OCI-LY7 (cell line): ENCODE measurements around the gene GTSE1. TPM values are rescaled to one million over a fixed set of nuclear protein-coding genes. Genes with fewer than 3 reads are reported as not detected.

ENCODE experiments used
- BruUV-seq: library from RNA; stranded (reverse); fragments of 400-500 nt; replicated peaks from 2 replicates; lab custom pipeline; 2021; lab: Mats Ljungman, UMichigan
- CTCF ChIA-PET: fragments of 300-600 bp; sonication (Branson Sonifier 250); formaldehyde crosslinking; loops from one replicate; lab custom pipeline; 2022; ENCODE audit warnings: antibody characterized with exemption; ENCODE audit not compliant: unreplicated experiment; lab: Charles Lee
- POLR2A ChIA-PET: fragments of 300-600 bp; sonication (Branson Sonifier 250); formaldehyde crosslinking; loops from one replicate; lab custom pipeline; 2022; ENCODE audit warnings: antibody characterized with exemption; lab: Charles Lee
- DNase-seq: peaks from one replicate; pipeline ENCODE4 v3.0.0-alpha.2; 2015; ENCODE audit warnings: low spot score
- H2AFZ ChIP-seq: fragments of 200-600 bp; sonication (generic), shearing (Covaris generic); 2 replicates; pipeline ENCODE4 v1.6.1; 2014; ENCODE audit warnings: mild to moderate bottlenecking, antibody characterized with exemption, low read length, moderate library complexity
- H3K27ac ChIP-seq: fragments of 200-600 bp; sonication (generic); 2 replicates; pipeline ENCODE4 v1.5.1; 2014; ENCODE audit warnings: mixed run types, low read depth, mild to moderate bottlenecking, moderate library complexity, low read length, inconsistent platforms; ENCODE audit not compliant: poor library complexity, severe bottlenecking
- H3K36me3 ChIP-seq: fragments of 200-600 bp; sonication (generic); 2 replicates; pipeline ENCODE4 v1.6.1; 2014; ENCODE audit warnings: mild to moderate bottlenecking, antibody characterized with exemption, low read length, moderate library complexity, mixed read lengths; ENCODE audit not compliant: insufficient read depth
- H3K4me1 ChIP-seq: fragments of 200-600 bp; sonication (generic); 2 replicates; pipeline ENCODE4 v1.5.1; 2014; ENCODE audit warnings: mild to moderate bottlenecking, low read length; ENCODE audit not compliant: insufficient read depth, poor library complexity, severe bottlenecking
- H3K4me2 ChIP-seq: fragments of 200-600 bp; sonication (generic); 2 replicates; pipeline ENCODE4 v1.6.1; 2014; ENCODE audit warnings: mild to moderate bottlenecking, low read length
- H3K4me3 ChIP-seq: fragments of 200-600 bp; sonication (generic); 2 replicates; pipeline ENCODE4 v1.5.1; 2014; ENCODE audit warnings: mild to moderate bottlenecking, low read depth, low read length; ENCODE audit not compliant: poor library complexity, severe bottlenecking
- H3K79me2 ChIP-seq: fragments of 200-600 bp; sonication (generic); 2 replicates; pipeline ENCODE4 v1.6.1; 2016; ENCODE audit warnings: low read depth, mild to moderate bottlenecking, low read length, moderate library complexity, mixed read lengths; ENCODE audit not compliant: insufficient read depth
- H3K9me2 ChIP-seq: fragments of 200-600 bp; sonication (generic); 2 replicates; pipeline ENCODE4 v1.6.1; 2016; ENCODE audit warnings: mild to moderate bottlenecking, low read length, mixed read lengths; ENCODE audit not compliant: insufficient read depth
- H3K9me3 ChIP-seq: fragments of 200-600 bp; sonication (generic); 2 replicates; pipeline ENCODE4 v1.6.1; 2014; ENCODE audit warnings: mild to moderate bottlenecking, mixed run types, low read length, mixed read lengths
- H4K20me1 ChIP-seq: fragments of 200-600 bp; sonication (generic); 2 replicates; pipeline ENCODE4 v1.6.1; 2014; ENCODE audit warnings: mild to moderate bottlenecking, antibody characterized with exemption, low read length, moderate library complexity, mixed read lengths; ENCODE audit not compliant: insufficient read depth
- EZH2phosphoT487 ChIP-seq: fragments of 200-600 bp; sonication (generic); IDR thresholded peaks from 2 replicates; pipeline ENCODE4 v1.6.1; 2018; ENCODE audit warnings: low read depth, borderline replicate concordance, mild to moderate bottlenecking, mixed run types, antibody characterized with exemption, low read length, moderate library complexity, mixed read lengths
- intact Hi-C: fragments of 100-400 bp; cut with micrococcal nuclease; formaldehyde crosslinking; loops from one replicate; pipeline ENCODE4 v1.10.0; 2022; ENCODE audit not compliant: unreplicated experiment
- total RNA-seq, 2 experiments: library from RNA; depleted of rRNA in 1 of 2; stranded (reverse); fragments of >200 nt in 1 of 2; shearing (Covaris generic) in 1 of 2; gene quantifications; 2 replicates each; pipeline ENCODE4 v1.2.3, GENCODE V29; 2014 to 2022
- TF ChIP-seq, protein P1 (sequence below): fragments of 200-600 bp; sonication (generic); conservative IDR thresholded peaks from 2 replicates; pipeline ENCODE4 v1.5.1; 2014; ENCODE audit warnings: mild to moderate bottlenecking, antibody characterized with exemption, low read length, moderate library complexity, mixed read lengths

GTSE1 gene
- total RNA-seq, 2 experiments from 2014 or later: 54.7 to 109 TPM

DNA sequence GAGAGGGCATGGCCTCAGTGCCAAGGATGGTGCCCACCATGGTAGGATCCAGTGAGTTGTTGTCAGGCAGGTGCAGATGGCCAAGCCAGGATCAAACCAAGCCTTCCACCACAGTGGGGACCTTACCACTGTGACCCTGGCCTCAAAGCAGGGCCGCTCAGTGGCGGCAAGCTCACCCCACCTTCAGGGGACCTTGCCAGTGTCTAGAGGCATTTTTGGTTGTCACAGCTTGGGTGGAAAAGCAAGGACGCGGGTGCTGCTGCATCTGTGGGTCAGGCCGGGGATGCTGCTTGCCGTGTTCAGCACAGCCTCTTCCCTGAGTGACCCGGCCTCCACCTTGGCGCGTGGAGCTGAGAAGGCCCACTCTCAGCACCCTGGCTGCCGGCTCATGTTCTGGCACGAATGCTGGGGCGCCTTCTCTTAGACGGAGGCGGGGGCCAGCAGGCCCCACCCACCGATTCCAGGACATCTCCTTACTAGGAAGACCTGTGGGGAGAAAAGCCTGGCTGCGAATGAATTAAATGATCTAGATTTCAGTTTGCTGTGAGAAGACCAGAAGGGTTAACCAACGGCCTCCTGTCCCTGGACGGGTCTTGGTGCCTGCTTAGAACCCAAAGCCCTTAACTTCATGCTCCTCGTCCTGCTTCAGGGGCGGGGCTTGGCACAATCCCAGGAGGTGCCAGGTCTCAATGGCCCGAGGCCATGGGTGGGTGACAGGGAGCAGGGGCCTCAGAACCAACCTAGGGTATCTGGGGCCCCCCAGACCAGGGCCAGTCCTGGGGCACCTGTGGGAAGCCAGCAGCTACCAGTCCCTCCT, 57.7 kb downstream of the GTSE1 start:
- 0 out of 2 replicates have a peak, but pooled peaks cover 5% of the 10 kb centered on the region for H4K20me1 ChIP-seq
- BruUV-seq: no TSS peak
- TF ChIP-seq, protein P1, sequence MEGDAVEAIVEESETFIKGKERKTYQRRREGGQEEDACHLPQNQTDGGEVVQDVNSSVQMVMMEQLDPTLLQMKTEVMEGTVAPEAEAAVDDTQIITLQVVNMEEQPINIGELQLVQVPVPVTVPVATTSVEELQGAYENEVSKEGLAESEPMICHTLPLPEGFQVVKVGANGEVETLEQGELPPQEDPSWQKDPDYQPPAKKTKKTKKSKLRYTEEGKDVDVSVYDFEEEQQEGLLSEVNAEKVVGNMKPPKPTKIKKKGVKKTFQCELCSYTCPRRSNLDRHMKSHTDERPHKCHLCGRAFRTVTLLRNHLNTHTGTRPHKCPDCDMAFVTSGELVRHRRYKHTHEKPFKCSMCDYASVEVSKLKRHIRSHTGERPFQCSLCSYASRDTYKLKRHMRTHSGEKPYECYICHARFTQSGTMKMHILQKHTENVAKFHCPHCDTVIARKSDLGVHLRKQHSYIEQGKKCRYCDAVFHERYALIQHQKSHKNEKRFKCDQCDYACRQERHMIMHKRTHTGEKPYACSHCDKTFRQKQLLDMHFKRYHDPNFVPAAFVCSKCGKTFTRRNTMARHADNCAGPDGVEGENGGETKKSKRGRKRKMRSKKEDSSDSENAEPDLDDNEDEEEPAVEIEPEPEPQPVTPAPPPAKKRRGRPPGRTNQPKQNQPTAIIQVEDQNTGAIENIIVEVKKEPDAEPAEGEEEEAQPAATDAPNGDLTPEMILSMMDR: no peak
- no peak for TF ChIP-seq EZH2phosphoT487
- H3K4me2 ChIP-seq: no peak overlapping the region
- no peak for DNase-seq
- no peak overlapping the region for H3K4me3 ChIP-seq
- no peaks in the 10 kb centered on the region for H3K9me3 ChIP-seq
- no peaks in the 10 kb centered on the region for H3K9me2 ChIP-seq
- CTCF ChIA-PET: no interaction called here
- no peaks in the 10 kb centered on the region for H3K79me2 ChIP-seq
- H3K27ac ChIP-seq: no peak overlapping the region
- POLR2A ChIA-PET: no interaction called here
- peaks cover 75% of the 10 kb centered on the region for H3K36me3 ChIP-seq
- no peak overlapping the region for H2AFZ ChIP-seq
- intact Hi-C loops: no loop called here
- H3K4me1 ChIP-seq: no peaks in the 10 kb centered on the region

DNA sequence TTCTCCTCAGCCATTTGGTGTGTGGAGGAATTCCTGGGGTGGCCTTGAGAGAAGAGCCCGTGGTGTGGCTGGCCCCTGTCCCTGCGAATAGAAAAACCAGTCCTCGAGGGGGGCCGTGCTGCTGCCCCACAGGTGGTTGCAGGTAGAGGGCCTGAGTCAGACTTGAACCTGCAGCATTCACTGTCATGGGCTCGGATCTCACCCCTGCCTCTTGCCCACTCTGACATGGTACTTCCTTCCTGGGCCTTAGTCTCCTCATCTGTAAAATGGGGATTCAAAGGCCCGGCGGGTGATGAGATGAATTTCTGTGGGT, 58.3 kb downstream of the GTSE1 start:
- Histone ChIP-seq H2AFZ (no peak overlapping the region), H3K4me1 (no peaks in the 10 kb centered on the region), H3K9me3 (no peaks in the 10 kb centered on the region), H4K20me1 (no peaks in the 10 kb centered on the region), H3K4me2 (no peak overlapping the region), H3K36me3 (peaks cover 71% of the 10 kb centered on the region), H3K79me2 (no peaks in the 10 kb centered on the region), H3K4me3 (no peak overlapping the region), H3K27ac (no peak overlapping the region), H3K9me2 (no peaks in the 10 kb centered on the region)
- POLR2A ChIA-PET: no interaction called here
- no peak for DNase-seq
- BruUV-seq: no TSS peak
- no peak for TF ChIP-seq EZH2phosphoT487
- TF ChIP-seq, protein P1: no peak
- intact Hi-C loops: loop anchor here (1.0 kb wide), 1 partner anchor 187 kb away; no protein-coding TSS in a partner anchor
- CTCF ChIA-PET: no interaction called here

DNA sequence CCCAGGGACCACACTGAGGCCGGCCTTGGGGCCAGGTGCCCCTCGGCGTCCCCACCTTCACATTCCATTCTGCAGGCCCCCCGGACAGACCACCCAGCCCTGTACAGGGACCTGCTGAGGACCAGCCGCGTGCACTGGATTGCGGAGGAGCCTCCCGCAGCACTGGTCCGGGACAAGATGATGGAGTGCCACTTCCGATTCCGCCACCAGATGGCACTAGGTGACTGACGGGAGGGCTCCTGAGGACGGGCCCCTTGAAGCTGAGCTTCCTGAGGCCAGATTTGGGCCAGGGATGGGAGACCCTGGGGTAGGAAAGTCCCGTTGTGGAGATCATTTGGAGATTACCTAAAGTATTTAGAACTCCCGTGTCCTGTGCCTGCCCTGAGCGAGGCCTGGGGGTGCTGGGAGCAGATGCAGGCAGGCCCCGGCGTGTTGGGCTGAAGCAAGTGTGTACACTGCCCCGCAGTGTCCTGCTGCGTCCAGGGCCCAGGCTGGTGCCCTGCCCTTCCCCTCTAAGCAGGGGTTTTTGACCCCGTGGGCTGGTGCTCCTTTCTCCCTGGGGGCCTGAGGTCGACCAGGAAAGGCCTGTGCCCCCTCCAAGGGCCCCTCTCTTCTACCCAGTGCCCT, 58.8 kb downstream of the GTSE1 start:
- TF ChIP-seq EZH2phosphoT487: no peak
- TF ChIP-seq, protein P1: peak; percentile 85
- BruUV-seq: no TSS peak
- Histone ChIP-seq H3K9me3 (no peaks in the 10 kb centered on the region), H4K20me1 (no peaks in the 10 kb centered on the region), H3K79me2 (no peaks in the 10 kb centered on the region), H3K9me2 (no peaks in the 10 kb centered on the region), H2AFZ (no peak overlapping the region), H3K4me2 (no peak overlapping the region), H3K4me1 (no peaks in the 10 kb centered on the region), H3K4me3 (no peak overlapping the region), H3K27ac (no peak overlapping the region), H3K36me3 (peaks cover 66% of the 10 kb centered on the region)
- peak; percentile 65 for DNase-seq
- ChIA-PET POLR2A (no interaction called here), CTCF (no interaction called here)
- intact Hi-C loops: loop anchor here (1.0 kb wide), 1 partner anchor 187 kb away; no protein-coding TSS in a partner anchor
